Activated CD4-positive, alpha-beta T cell treated with anti-CD3 and anti-CD28 coated beads, Interleukin-2, amount 10 ng/mL, durations not matched to agents 7 days and 5 days (primary cell): ENCODE data around the gene UPK2. TPM values are rescaled to one million over a fixed set of nuclear protein-coding genes. Genes with fewer than 3 reads are reported as not detected.

Experiments used
- microRNA-seq: library from miRNA; unstranded; fragments of <30 nt; microRNA quantifications from one replicate; pipeline ENCODE4 v1.2.0, GENCODE V29; 2021; ENCODE audit warnings: borderline microRNAs expressed, borderline replicate concordance
- total RNA-seq, 2 experiments: library from RNA; stranded (reverse); gene quantifications; one replicate each; pipeline ENCODE4 v1.2.3, GENCODE V29; 2021

The UPK2 gene
- total RNA-seq, 2 experiments from 2014 or later, result 0.60 TPM; not detected in 1

Small RNAs within 50 kb of the gene (microRNA-seq; reads per million reads assigned to microRNA genes)
- not detected for gene MIR4492

Other genes with a start within 250 kb of the UPK2 start
- 100 to 1,000 TPM; 163 to 180 TPM for gene DDX6, start 165.1 kb upstream of the UPK2 start, total RNA-seq
- gene CXCR5, start 72.4 kb upstream of the UPK2 start, total RNA-seq, result under 1 TPM; 0.50 to 0.52 TPM
- gene BCL9L, start 30.4 kb upstream of the UPK2 start, total RNA-seq, result 100 to 1,000 TPM; 103 to 109 TPM
- not detected for gene FOXR1, start 15.5 kb downstream of the UPK2 start, total RNA-seq
- 10 to 100 TPM; 40.4 to 47.2 TPM for gene CENATAC, start 41.8 kb downstream of the UPK2 start, total RNA-seq
- 1,000 to 10,000 TPM; 1,054 to 1,196 TPM for gene RPS25, start 62.0 kb downstream of the UPK2 start, total RNA-seq
- 10 to 100 TPM; 58.5 to 65.4 TPM for gene TRAPPC4, start 62.5 kb downstream of the UPK2 start, total RNA-seq
- 10 to 100 TPM; 17.9 to 19.4 TPM for gene SLC37A4, start 74.6 kb downstream of the UPK2 start, total RNA-seq
- 100 to 1,000 TPM; 117 to 119 TPM for gene HYOU1, start 100.9 kb downstream of the UPK2 start, total RNA-seq
- gene VPS11, start 111.5 kb downstream of the UPK2 start, total RNA-seq, result 10 to 100 TPM; 39.7 to 40.0 TPM
- gene HMBS, start 128.6 kb downstream of the UPK2 start, total RNA-seq, result 10 to 100 TPM; 21.6 to 23.2 TPM
- gene DPAGT1, start 145.6 kb downstream of the UPK2 start, total RNA-seq, result 10 to 100 TPM; 48.7 to 60.3 TPM
- gene C2CD2L, start 151.0 kb downstream of the UPK2 start, total RNA-seq, result 10 to 100 TPM; 28.4 to 30.0 TPM
- 10 to 100 TPM; 47.6 to 48.0 TPM for gene HINFP, start 165.3 kb downstream of the UPK2 start, total RNA-seq
- gene ABCG4, start 192.8 kb downstream of the UPK2 start, total RNA-seq, result under 1 TPM in 1 of 2 experiments, not detected in 1; 0.15 TPM
- 10 to 100 TPM; 24.2 to 28.5 TPM for gene NLRX1, start 212.4 kb downstream of the UPK2 start, total RNA-seq
- under 1 TPM; 0.57 to 0.58 TPM for gene NHERF4, start 229.2 kb downstream of the UPK2 start, total RNA-seq